Measurements from ENCODE around the gene ME1.

DNA sequence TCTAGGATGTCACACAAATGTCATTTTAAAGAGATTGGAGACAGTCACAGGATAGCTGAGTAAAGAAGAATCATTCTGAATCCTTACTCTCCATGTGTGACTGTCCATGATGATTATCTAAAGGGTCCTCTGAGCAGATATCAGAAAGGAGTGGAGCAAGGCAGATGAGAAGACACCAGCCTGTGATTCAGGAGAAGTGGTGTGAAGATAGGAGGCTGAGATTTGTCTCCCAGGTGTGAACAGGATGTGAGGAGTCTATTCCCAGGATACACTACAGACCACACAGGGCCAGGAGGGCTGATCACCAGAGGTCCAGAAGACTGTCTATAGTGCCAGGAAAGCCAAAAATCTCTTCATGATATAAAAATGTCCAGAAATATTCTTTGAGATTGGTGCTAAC, 210.7 kb downstream of the ME1 start:
- TF ChIP-seq CTCF (IDR thresholded peaks at IDR 0.05), result no peak
- no peak for TF ChIP-seq ZFX (IDR thresholded peaks at IDR 0.05; ENCODE audit: borderline replicate concordance)
